H1 (cell line): ENCODE results near the gene FBXW5. TPM values are rescaled to one million over a fixed set of nuclear protein-coding genes. Genes with fewer than 3 reads are reported as not detected.

Source experiments
- CTCF ChIA-PET: fragments of 300-600 bp; sonication (Branson Sonifier 250); formaldehyde crosslinking; loops from one replicate; lab custom pipeline; 2021; ENCODE audit not compliant: partially characterized antibody; lab: Charles Lee
- POLR2A ChIA-PET: fragments of 300-600 bp; sonication (Branson Sonifier 250); formaldehyde crosslinking; loops from one replicate; lab custom pipeline; 2021; ENCODE audit warnings: inconsistent platforms; ENCODE audit not compliant: partially characterized antibody; lab: Charles Lee
- DNase-seq, 2 experiments: peaks; one replicate each; pipeline versions ENCODE4 v3.0.0 to v3.0.0-alpha.2; 2010 to 2022; ENCODE audit warnings: low spot score in 2 of 2, low read depth in 1 of 2, mixed read lengths in 1 of 2
- FAIRE-seq: peaks from 2 replicates; lab custom pipeline; 2011; peaks lifted over from hg19 to GRCh38; lab: Jason Lieb, UNC
- H2AFZ ChIP-seq: 2 replicates; pipeline ENCODE4 v1.8.1; 2012; ENCODE audit warnings: low read length, inconsistent platforms
- H2AK5ac ChIP-seq: 2 replicates; pipeline ENCODE4 v1.6.1; 2013; ENCODE audit warnings: low read depth, low read length
- H2BK120ac ChIP-seq: replicated peaks from 2 replicates; pipeline ENCODE3; 2013; ENCODE audit warnings: low read depth, low read length, inconsistent platforms
- H2BK12ac ChIP-seq: 2 replicates; pipeline ENCODE4 v1.6.1; 2013; ENCODE audit warnings: low read depth, low read length
- H2BK15ac ChIP-seq: 2 replicates; pipeline ENCODE4 v1.6.1; 2013; ENCODE audit warnings: low read length
- H2BK20ac ChIP-seq: 2 replicates; pipeline ENCODE4 v1.6.1; 2013; ENCODE audit warnings: low read length
- H2BK5ac ChIP-seq: 2 replicates; pipeline ENCODE4 v1.6.1; 2013; ENCODE audit warnings: low read depth, low read length
- H3K14ac ChIP-seq: 2 replicates; pipeline ENCODE4 v1.6.1; 2013; ENCODE audit warnings: inconsistent platforms; ENCODE audit not compliant: insufficient read length
- H3K18ac ChIP-seq: 2 replicates; pipeline ENCODE4 v1.6.1; 2013; ENCODE audit warnings: low read length; ENCODE audit errors: extremely low read depth
- H3K23ac ChIP-seq: 2 replicates; pipeline ENCODE4 v1.6.1; 2013; ENCODE audit warnings: inconsistent platforms; ENCODE audit not compliant: insufficient read length
- H3K23me2 ChIP-seq: 2 replicates; pipeline ENCODE4 v1.6.1; 2013; ENCODE audit warnings: low read depth, low read length
- H3K27ac ChIP-seq: 2 replicates; pipeline ENCODE4 v1.6.1; 2011; ENCODE audit warnings: low read depth, low read length, inconsistent platforms
- H3K27me3 ChIP-seq, 4 experiments: replicated peaks in 1 of 4; 1 replicate in 1 of 4; 2 replicates in 3 of 4; pipeline versions ENCODE4 v1.6.1 to v1.8.1; 2011 to 2013; ENCODE audit warnings: low read length in 3 of 4, mild to moderate bottlenecking in 3 of 4, inconsistent platforms in 2 of 4, mixed read lengths in 2 of 4, moderate library complexity in 1 of 4; ENCODE audit not compliant: control insufficient read depth in 3 of 4, insufficient read depth in 3 of 4; ENCODE audit errors: extremely low read depth in 1 of 4
- H3K36me3 ChIP-seq, 4 experiments: 2 replicates each; pipeline versions ENCODE4 v1.6.1 to v1.8.1; 2011 to 2013; ENCODE audit warnings: mild to moderate bottlenecking in 4 of 4, low read length in 3 of 4, moderate library complexity in 2 of 4, control low read depth in 1 of 4, inconsistent platforms in 1 of 4; ENCODE audit not compliant: insufficient read depth in 4 of 4, control insufficient read depth in 2 of 4
- H3K4ac ChIP-seq: replicated peaks from 2 replicates; pipeline ENCODE3; 2013; ENCODE audit warnings: low read length, low read depth, mixed read lengths, inconsistent platforms; ENCODE audit not compliant: insufficient read length
- H3K4me1 ChIP-seq, 4 experiments: replicated peaks in 1 of 4; 1 replicate in 1 of 4; 2 replicates in 3 of 4; pipeline versions ENCODE4 v1.6.1 to v1.8.1; 2011 to 2013; ENCODE audit warnings: low read length in 3 of 4, inconsistent platforms in 2 of 4, mixed read lengths in 1 of 4; ENCODE audit not compliant: insufficient read depth in 4 of 4, control insufficient read depth in 3 of 4
- H3K4me2 ChIP-seq, 2 experiments: 2 replicates each; pipeline versions ENCODE4 v1.6.1 to v1.8.1; 2011 to 2013; ENCODE audit warnings: low read depth in 2 of 2, low read length in 2 of 2, control low read depth in 1 of 2, inconsistent platforms in 1 of 2, mild to moderate bottlenecking in 1 of 2; ENCODE audit not compliant: insufficient read depth in 1 of 2
- H3K4me3 ChIP-seq, 4 experiments: fragments of 200-600, 300-600 bp in 1 of 4; sonication (generic), shearing (Covaris generic), sonication (Bioruptor Twin) in 1 of 4; 2 replicates each; pipeline versions ENCODE4 v1.5.1 to v1.8.1; 2011 to 2016; ENCODE audit warnings: low read length in 4 of 4, low read depth in 3 of 4, control low read depth in 2 of 4, inconsistent platforms in 2 of 4, mild to moderate bottlenecking in 2 of 4, mixed read lengths in 1 of 4, moderate library complexity in 1 of 4; ENCODE audit not compliant: insufficient read depth in 2 of 4; ENCODE audit errors: extremely low read depth in 1 of 4
- H3K56ac ChIP-seq: replicated peaks from 2 replicates; pipeline ENCODE3; 2013; ENCODE audit warnings: low read depth, mild to moderate bottlenecking, mixed read lengths, low read length, inconsistent platforms; ENCODE audit not compliant: insufficient read length
- H3K79me1 ChIP-seq: 2 replicates; pipeline ENCODE4 v1.6.1; 2013; ENCODE audit warnings: low read depth, low read length, control low read depth
- H3K79me2 ChIP-seq, 2 experiments: 2 replicates each; pipeline versions ENCODE4 v1.6.1 to v1.8.1; 2012 to 2013; ENCODE audit warnings: low read length in 2 of 2, mild to moderate bottlenecking in 2 of 2, inconsistent platforms in 1 of 2; ENCODE audit not compliant: insufficient read depth in 2 of 2, control insufficient read depth in 1 of 2
- H3K9ac ChIP-seq, 4 experiments: replicated peaks in 1 of 4; 1 replicate in 1 of 4; 2 replicates in 3 of 4; pipeline versions ENCODE4 v1.6.1 to v1.8.1; 2011 to 2013; ENCODE audit warnings: low read depth in 3 of 4, low read length in 3 of 4, control low read depth in 2 of 4, mild to moderate bottlenecking in 2 of 4, moderate library complexity in 2 of 4, inconsistent platforms in 1 of 4; ENCODE audit errors: extremely low read depth in 1 of 4
- H3K9me3 ChIP-seq, 2 experiments: 2 replicates each; pipeline versions ENCODE4 v1.6.1 to v1.8.1; 2012 to 2013; ENCODE audit warnings: mild to moderate bottlenecking in 2 of 2, moderate library complexity in 2 of 2, control low read depth in 1 of 2, inconsistent platforms in 1 of 2, low read depth in 1 of 2, low read length in 1 of 2, mixed read lengths in 1 of 2; ENCODE audit not compliant: insufficient read depth in 2 of 2
- H4K20me1 ChIP-seq, 2 experiments: replicated peaks in 1 of 2; 2 replicates each; pipeline versions ENCODE3 to v1.8.1; 2011 to 2013; ENCODE audit warnings: inconsistent platforms in 2 of 2, low read length in 2 of 2, mild to moderate bottlenecking in 1 of 2; ENCODE audit not compliant: insufficient read depth in 2 of 2, control insufficient read depth in 1 of 2
- H4K5ac ChIP-seq: 2 replicates; pipeline ENCODE4 v1.6.1; 2013; ENCODE audit warnings: low read length, low read depth, mixed read lengths, inconsistent platforms; ENCODE audit not compliant: insufficient read length
- H4K8ac ChIP-seq: 2 replicates; pipeline ENCODE4 v1.8.0; 2013; ENCODE audit warnings: mild to moderate bottlenecking, moderate library complexity, low read length, inconsistent platforms; ENCODE audit not compliant: insufficient read depth; ENCODE audit errors: extremely low read depth
- H4K91ac ChIP-seq: replicated peaks from 2 replicates; pipeline ENCODE3; 2013; ENCODE audit warnings: low read length, mixed read lengths, inconsistent platforms; ENCODE audit not compliant: insufficient read length
- KDM4A ChIP-seq: IDR thresholded peaks from one replicate; pipeline ENCODE4 v1.7.1; 2012; ENCODE audit warnings: low read depth, mild to moderate bottlenecking, moderate library complexity, low read length, inconsistent platforms; ENCODE audit not compliant: severe bottlenecking
- RNF2 ChIP-seq: fragments of 200-900, 300-1000 bp; sonication (generic); IDR thresholded peaks from 2 replicates; pipeline ENCODE4 v1.7.1; 2016; ENCODE audit warnings: borderline replicate concordance, low read depth, mild to moderate bottlenecking, antibody characterized with exemption, low read length; ENCODE audit not compliant: poor library complexity, severe bottlenecking; ENCODE audit errors: missing control alignments
- WGBS, 2 experiments: shearing (Covaris generic) in 1 of 2; methylation state at CpG; one replicate each; pipeline versions ENCODE4 v1.1.6 to v1.1.7; 2013 to 2015; ENCODE audit warnings: low lambda C conversion rate in 2 of 2, mixed read lengths in 2 of 2, inconsistent platforms in 1 of 2, low coverage in 1 of 2, missing lambda C conversion rate in 1 of 2; ENCODE audit not compliant: insufficient replicate concordance in 2 of 2, insufficient coverage in 1 of 2, insufficient read length in 1 of 2; ENCODE audit errors: extremely low coverage in 1 of 2, missing lambda C conversion rate in 1 of 2; 5-methylcytosine and 5-hydroxymethylcytosine counted together
- polyA plus RNA-seq, 7 experiments: library from polyadenylated mRNA; depleted of rRNA in 3 of 7; stranded (reverse) in 5 of 7; unstranded in 2 of 7; fragments of >200 nt in 5 of 7; fragments of 200-250 nt in 2 of 7; gene quantifications; 1 replicate in 5 of 7; 2 replicates in 1 of 7; 4 replicates in 1 of 7; pipeline versions ENCODE4 v1.2.1 to v1.2.3, GENCODE V29; 2011 to 2013; ENCODE audit warnings: missing spikeins in 2 of 7, mixed read lengths in 2 of 7
- total RNA-seq: library from RNA; stranded (reverse); fragmentation: NEBNext Ultra II Directional; extraction: Animal tissue kit (Norgen Biotek cat#: 25700); gene quantifications from 2 replicates; pipeline ENCODE4 v1.2.1, GENCODE V29; 2021

Gene FBXW5
- total and polyA plus RNA-seq, 2 of the 8 experiments (the other 6 are each of a cell fraction or from before 2014, with no cell fraction given) = 49.0 to 71.0 TPM

DNA sequence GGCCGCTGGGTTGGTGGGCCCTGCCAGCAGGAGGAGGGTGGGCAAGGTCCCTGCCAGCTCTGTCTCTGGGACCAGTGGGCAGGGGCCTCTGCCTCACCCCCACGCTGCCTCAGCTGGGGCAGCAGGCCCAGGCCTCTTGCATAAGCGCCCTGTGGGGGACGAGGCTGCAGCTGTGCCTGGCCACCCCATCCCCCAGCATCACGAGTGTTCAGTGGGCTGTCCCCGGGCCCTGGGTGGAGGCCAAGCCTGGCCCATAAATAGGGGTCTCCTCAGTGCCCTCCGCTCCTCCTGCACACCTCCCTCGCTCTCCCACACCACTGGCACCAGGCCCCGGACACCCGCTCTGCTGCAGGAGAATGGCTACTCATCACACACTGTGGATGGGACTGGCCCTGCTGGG is 32.7 kb upstream of the FBXW5 start, which contains the start of gene PTGDS:
PTGDS (plus strand) TSS at position 282 of the 400 bp plus-strand sequence; CDS start at position 357, 75 bp downstream.
- Histone ChIP-seq H3K14ac (no peak within 1 kb of the TSS), H3K36me3 (no peaks in the 10 kb centered on the region), H3K79me1 (no peaks in the 10 kb centered on the region), H2BK120ac (peak within 1 kb of the TSS; percentile 33), H4K8ac (peak within 1 kb of the TSS; percentile 25), H2AK5ac (peak within 1 kb of the TSS; percentile 39; the same call in 1 of the 2 replicates), H3K27ac (no peak within 1 kb of the TSS), H2BK15ac (no peak within 1 kb of the TSS), H2AFZ (no peak within 1 kb of the TSS), H2BK5ac (no peak within 1 kb of the TSS; the same call in 1 of the 2 replicates), H4K91ac (peak within 1 kb of the TSS; percentile 54), H3K27me3 (peaks cover 0 to 5% (median 2%) of the 10 kb centered on the region in 4 experiments; a peak in 2 of 7 replicates), H3K9me3 (no peaks in the 10 kb centered on the region), H3K56ac (no peak within 1 kb of the TSS), H3K79me2 (no peaks in the 10 kb centered on the region), H3K9ac (peak within 1 kb of the TSS in 1 of 4 experiments; percentile 34; a peak in 2 of 7 replicates), H3K4ac (peak within 1 kb of the TSS; percentile 38), H3K18ac (peak within 1 kb of the TSS; percentile 78), H4K20me1 (peaks cover 0 to 2% of the 10 kb centered on the region in 2 experiments), H2BK12ac (peak within 1 kb of the TSS; percentile 80; the same call in 1 of the 2 replicates), H3K4me3 (peak within 1 kb of the TSS; percentile 43 to 73 (median 52)), H3K4me2 (peak within 1 kb of the TSS; percentile 69 to 91), H2BK20ac (no peak within 1 kb of the TSS), H3K23me2 (peaks cover 8% of the 10 kb centered on the region; the same call in 1 of the 2 replicates), H3K4me1 (peaks cover 0 to 12% (median 5%) of the 10 kb centered on the region in 4 experiments; a peak in 5 of 7 replicates), H4K5ac (no peak within 1 kb of the TSS), H3K23ac (no peak within 1 kb of the TSS)
- CTCF ChIA-PET = interaction anchor here (0.6 to 5.6 kb wide), 11 partner anchors 9 to 128 kb away, joined by 3 to 45 read pairs (median 18); partner anchors contain the start of genes ABCA2, CLIC3 and PAXX
- POLR2A ChIA-PET = no interaction called here
- no peak for FAIRE-seq
- no peak for DNase-seq
- 87% methylated on average over 9 of the region's 10 CpGs; no CpG with 5 or more reads in 1 of the 2 experiments for WGBS, 2 experiments
- TF ChIP-seq KDM4A (no peak), RNF2 (no peak)
